PFSK-1 (cell line): Measurements from ENCODE around the gene WDR45B.

Source experiments
- FOXP2 ChIP-seq: optimal IDR thresholded peaks from 2 replicates; pipeline ENCODE3; 2011; ENCODE audit warnings: borderline replicate concordance, control low read depth, inconsistent platforms; ENCODE audit not compliant: insufficient read depth; ENCODE audit errors: extremely low read length, extremely low read depth
- POLR2AphosphoS5 ChIP-seq: IDR thresholded peaks from 2 replicates; pipeline ENCODE4 v1.6.1; 2012; ENCODE audit warnings: low read depth, mild to moderate bottlenecking, control low read depth, low read length, moderate library complexity
- REST ChIP-seq, 2 experiments: IDR thresholded peaks; 2 replicates each; pipeline versions ENCODE4 v1.6.1 to v1.8.0; 2011 to 2012; ENCODE audit warnings: low read depth in 2 of 2, low read length in 2 of 2, control low read depth in 1 of 2, inconsistent platforms in 1 of 2, mild to moderate bottlenecking in 1 of 2, moderate library complexity in 1 of 2; ENCODE audit not compliant: insufficient read depth in 1 of 2
- SIN3A ChIP-seq: IDR thresholded peaks from 2 replicates; pipeline ENCODE4 v1.6.1; 2012; ENCODE audit warnings: mild to moderate bottlenecking, low read length, moderate library complexity, borderline replicate concordance; ENCODE audit not compliant: insufficient read depth
- TAF1 ChIP-seq: IDR thresholded peaks from 2 replicates; pipeline ENCODE4 v1.6.1; 2012; ENCODE audit warnings: low read length, control low read depth, borderline replicate concordance; ENCODE audit not compliant: insufficient read depth

The WDR45B gene

GRCh38 chr17:82690786-82691489 lies 42.7 kb upstream of the WDR45B start:
- TF ChIP-seq REST (IDR thresholded peaks at IDR 0.05; ENCODE audit: insufficient read depth in 1 of 2, low read depth in 2 of 2, low read length in 2 of 2) (no peak), SIN3A (no peak), FOXP2 (no peak), TAF1 (no peak), POLR2AphosphoS5 (no peak)

- no peak for TF ChIP-seq FOXP2
- no peak for TF ChIP-seq REST (IDR thresholded peaks at IDR 0.05; ENCODE audit: insufficient read depth in 1 of 2, low read depth in 2 of 2, low read length in 2 of 2)
- no peak for TF ChIP-seq SIN3A
These were observed 40.8 kb upstream of the WDR45B start for GRCh38 chr17:82689077-82689476.

- TF ChIP-seq REST (IDR thresholded peaks at IDR 0.05; ENCODE audit: insufficient read depth in 1 of 2, low read depth in 2 of 2, low read length in 2 of 2) (no peak), SIN3A (no peak), FOXP2 (no peak), TAF1 (no peak), POLR2AphosphoS5 (no peak)
These were observed 39.6 kb upstream of the WDR45B start for GRCh38 chr17:82687871-82688270.

GRCh38 chr17:82687375-82687861 lies 39.2 kb upstream of the WDR45B start:
- TF ChIP-seq REST (IDR thresholded peaks at IDR 0.05; ENCODE audit: insufficient read depth in 1 of 2, low read depth in 2 of 2, low read length in 2 of 2): no peak
- no peak for TF ChIP-seq SIN3A
- no peak for TF ChIP-seq FOXP2

- TF ChIP-seq TAF1 (no peak), REST (IDR thresholded peaks at IDR 0.05; ENCODE audit: insufficient read depth in 1 of 2, low read depth in 2 of 2, low read length in 2 of 2) (no peak), SIN3A (no peak), POLR2AphosphoS5 (no peak)
These were observed 38.4 kb upstream of the WDR45B start for GRCh38 chr17:82686366-82687324.
